NCI-H1092 (cell line): ENCODE results near the gene PCDHB7.
"Not testable (repeated sequence)": the region's sequence is repeated elsewhere in the genome, so short reads cannot be mapped to it uniquely, and the experiment has no call there.

Source experiments
- DNase-seq: peaks from one replicate; lab custom pipeline; 2025; lab: John Stamatoyannopoulos, UW

Gene PCDHB7

GRCh38 chr5:141180313-141180712 is 7.9 kb downstream of the PCDHB7 start:
- no peak for DNase-seq

- DNase-seq, result peak; percentile 9
These were observed 9.8 kb downstream of the PCDHB7 start, which contains the start of gene PCDHB16 for GRCh38 chr5:141182248-141182647. Gene PCDHB16 (plus strand): TSS chr5:141182387. CDS start chr5:141182560, 173 bp downstream.

DNA sequence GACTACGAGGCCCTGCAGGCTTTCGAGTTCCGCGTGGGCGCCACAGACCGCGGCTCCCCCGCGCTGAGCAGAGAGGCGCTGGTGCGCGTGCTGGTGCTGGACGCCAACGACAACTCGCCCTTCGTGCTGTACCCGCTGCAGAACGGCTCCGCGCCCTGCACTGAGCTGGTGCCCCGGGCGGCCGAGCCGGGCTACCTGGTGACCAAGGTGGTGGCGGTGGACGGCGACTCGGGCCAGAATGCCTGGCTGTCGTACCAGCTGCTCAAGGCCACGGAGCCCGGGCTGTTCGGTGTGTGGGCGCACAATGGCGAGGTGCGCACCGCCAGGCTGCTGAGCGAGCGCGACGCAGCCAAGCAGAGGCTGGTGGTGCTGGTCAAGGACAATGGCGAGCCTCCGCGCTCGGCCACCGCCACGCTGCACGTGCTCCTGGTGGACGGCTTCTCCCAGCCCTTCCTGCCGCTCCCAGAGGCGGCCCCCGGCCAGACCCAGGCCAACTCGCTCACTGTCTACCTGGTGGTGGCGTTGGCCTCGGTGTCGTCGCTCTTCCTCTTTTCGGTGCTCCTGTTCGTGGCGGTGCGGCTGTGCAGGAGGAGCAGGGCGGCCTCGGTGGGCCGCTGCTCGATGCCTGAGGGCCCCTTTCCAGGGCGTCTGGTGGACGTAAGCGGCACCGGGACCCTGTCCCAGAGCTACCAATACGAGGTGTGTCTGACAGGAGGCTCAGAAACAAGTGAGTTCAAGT is 11.8 kb downstream of the PCDHB7 start:
- DNase-seq, result not testable (repeated sequence)

- peak; percentile 3 for DNase-seq
These were observed 14.6 kb downstream of the PCDHB7 start, which contains the start of gene PCDHB9 for GRCh38 chr5:141186897-141187512. Gene PCDHB9 (plus strand): TSS chr5:141187161. CDS start chr5:141187319, 158 bp downstream.

DNA sequence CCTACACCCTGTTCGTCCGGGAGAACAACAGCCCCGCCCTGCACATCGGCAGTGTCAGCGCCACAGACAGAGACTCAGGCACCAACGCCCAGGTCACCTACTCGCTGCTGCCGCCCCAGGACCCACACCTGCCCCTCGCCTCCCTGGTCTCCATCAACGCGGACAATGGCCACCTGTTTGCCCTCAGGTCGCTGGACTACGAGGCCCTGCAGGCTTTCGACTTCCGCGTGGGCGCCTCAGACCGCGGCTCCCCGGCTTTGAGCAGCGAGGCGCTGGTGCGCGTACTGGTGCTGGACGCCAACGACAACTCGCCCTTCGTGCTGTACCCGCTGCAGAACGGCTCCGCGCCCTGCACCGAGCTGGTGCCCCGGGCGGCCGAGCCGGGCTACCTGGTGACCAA is 16.2 kb downstream of the PCDHB7 start:
- not testable (repeated sequence) for DNase-seq

- DNase-seq, result not testable (repeated sequence)
These were observed 16.7 kb downstream of the PCDHB7 start for GRCh38 chr5:141189131-141189530.

- no peak for DNase-seq
These were observed 19.8 kb downstream of the PCDHB7 start, which contains the start of gene PCDHB10 for GRCh38 chr5:141192110-141192725. Gene PCDHB10 (plus strand): TSS chr5:141192353. CDS start chr5:141192553, 200 bp downstream.

- not testable (repeated sequence) for DNase-seq
These were observed 21.9 kb downstream of the PCDHB7 start for GRCh38 chr5:141194332-141194731.

- no peak for DNase-seq
These were observed 23.9 kb downstream of the PCDHB7 start for GRCh38 chr5:141196363-141196762.

DNA sequence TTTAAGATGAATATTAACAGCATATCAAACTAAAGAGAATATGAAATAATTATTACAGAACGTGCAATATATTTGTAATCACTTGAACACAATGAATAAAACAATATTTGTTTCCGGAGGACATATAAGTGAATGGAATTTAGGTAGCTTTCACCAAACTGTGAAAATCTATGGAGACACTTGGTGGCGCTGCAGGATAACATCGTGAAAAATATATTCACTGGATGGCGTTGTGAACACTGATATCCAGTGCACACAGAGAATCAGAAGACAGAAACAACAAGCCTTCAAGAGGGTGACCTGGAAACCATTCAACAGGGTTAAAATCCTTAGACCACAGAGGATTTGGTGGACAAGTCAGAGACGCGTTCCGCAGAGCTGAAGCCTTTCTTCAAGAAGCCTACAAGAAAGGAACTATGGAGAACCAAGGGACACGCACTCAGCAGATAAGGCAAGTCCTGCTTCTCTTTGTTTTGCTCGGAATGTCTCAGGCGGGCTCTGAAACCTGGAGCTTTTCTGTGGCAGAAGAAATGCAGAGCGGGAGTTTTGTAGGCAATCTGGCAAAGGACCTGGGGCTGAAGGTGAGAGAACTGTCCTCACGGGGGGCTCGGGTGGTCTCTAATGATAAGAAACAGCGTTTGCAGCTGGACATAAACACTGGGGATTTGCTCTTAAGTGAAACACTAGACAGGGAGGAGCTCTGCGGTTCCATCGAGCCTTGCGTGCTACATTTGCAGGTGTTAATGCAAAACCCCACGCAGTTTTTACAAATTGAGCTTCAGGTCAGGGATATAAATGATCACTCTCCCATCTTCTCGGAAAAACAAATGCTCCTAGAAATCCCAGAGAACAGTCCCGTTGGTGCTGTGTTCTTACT is 27.2 kb downstream of the PCDHB7 start, which contains the start of gene PCDHB11:
PCDHB11 (plus strand) TSS at position 269 of the 877 bp plus-strand sequence; CDS start at position 417, 148 bp downstream.
- DNase-seq, result no peak

GRCh38 chr5:141201126-141201525 is 28.7 kb downstream of the PCDHB7 start:
- DNase-seq, result not testable (repeated sequence)

DNA sequence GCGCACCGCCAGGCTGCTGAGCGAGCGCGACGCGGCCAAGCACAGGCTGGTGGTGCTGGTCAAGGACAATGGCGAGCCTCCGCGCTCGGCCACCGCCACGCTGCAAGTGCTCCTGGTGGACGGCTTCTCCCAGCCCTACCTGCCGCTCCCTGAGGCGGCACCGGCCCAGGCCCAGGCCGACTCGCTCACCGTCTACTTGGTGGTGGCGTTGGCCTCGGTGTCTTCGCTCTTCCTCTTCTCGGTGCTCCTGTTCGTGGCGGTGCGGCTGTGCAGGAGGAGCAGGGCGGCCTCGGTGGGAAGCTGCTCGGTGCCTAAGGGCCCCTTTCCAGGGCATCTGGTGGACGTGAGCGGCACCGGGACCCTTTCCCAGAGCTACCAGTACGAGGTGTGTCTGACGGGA is 29.2 kb downstream of the PCDHB7 start:
- not testable (repeated sequence) for DNase-seq

DNA sequence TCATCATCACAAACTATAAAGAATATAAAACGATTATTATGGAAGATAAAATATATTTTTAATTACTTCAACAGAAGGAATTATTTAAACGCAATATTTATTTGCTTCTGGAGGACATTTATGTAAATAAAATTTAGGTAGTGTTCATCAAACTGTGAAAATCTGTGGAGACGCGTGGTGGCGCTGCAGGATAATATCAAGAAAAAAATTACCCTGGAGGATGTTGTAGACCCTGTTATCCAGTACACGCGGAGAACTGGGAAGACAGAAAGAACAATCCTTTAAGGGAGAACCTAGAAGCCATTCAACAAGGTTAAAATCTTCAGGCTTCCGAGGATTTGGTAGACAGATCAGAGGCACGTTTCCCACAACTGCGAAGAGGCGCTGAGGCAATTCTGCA is 36.0 kb downstream of the PCDHB7 start, which contains the start of gene PCDHB12:
PCDHB12 (plus strand) TSS at position 242 of the 400 bp plus-strand sequence. CDS start 189 bp downstream, outside the sequence.
- no peak for DNase-seq

- not testable (repeated sequence) for DNase-seq
These were observed 37.8 kb downstream of the PCDHB7 start for GRCh38 chr5:141210281-141210680.

GRCh38 chr5:141210849-141211248 is 38.4 kb downstream of the PCDHB7 start:
- DNase-seq, result not testable (repeated sequence)

GRCh38 chr5:141213656-141214339 is 41.4 kb downstream of the PCDHB7 start, which contains the start of gene PCDHB13:
Gene PCDHB13 (plus strand): TSS chr5:141213919. CDS start chr5:141214124, 205 bp downstream.
- DNase-seq, result peak; percentile 9

DNA sequence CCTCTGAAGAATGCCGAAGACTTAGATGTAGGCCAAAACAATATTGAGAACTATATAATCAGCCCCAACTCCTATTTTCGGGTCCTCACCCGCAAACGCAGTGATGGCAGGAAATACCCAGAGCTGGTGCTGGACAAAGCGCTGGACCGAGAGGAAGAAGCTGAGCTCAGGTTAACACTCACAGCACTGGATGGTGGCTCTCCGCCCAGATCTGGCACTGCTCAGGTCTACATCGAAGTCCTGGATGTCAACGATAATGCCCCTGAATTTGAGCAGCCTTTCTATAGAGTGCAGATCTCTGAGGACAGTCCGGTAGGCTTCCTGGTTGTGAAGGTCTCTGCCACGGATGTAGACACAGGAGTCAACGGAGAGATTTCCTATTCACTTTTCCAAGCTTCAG is 42.1 kb downstream of the PCDHB7 start:
- not testable (repeated sequence) for DNase-seq

DNA sequence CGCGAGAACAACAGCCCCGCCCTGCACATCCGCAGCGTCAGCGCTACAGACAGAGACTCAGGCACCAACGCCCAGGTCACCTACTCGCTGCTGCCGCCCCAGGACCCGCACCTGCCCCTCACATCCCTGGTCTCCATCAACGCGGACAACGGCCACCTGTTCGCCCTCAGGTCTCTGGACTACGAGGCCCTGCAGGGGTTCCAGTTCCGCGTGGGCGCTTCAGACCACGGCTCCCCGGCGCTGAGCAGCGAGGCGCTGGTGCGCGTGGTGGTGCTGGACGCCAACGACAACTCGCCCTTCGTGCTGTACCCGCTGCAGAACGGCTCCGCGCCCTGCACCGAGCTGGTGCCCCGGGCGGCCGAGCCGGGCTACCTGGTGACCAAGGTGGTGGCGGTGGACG is 43.1 kb downstream of the PCDHB7 start:
- not testable (repeated sequence) for DNase-seq

- DNase-seq, result not testable (repeated sequence)
These were observed 43.6 kb downstream of the PCDHB7 start for GRCh38 chr5:141216035-141216434.

GRCh38 chr5:141223112-141223783 is 50.8 kb downstream of the PCDHB7 start, which contains the start of gene PCDHB14:
Gene PCDHB14 (plus strand): TSS chr5:141223343. CDS start chr5:141223506, 163 bp downstream.
- DNase-seq, result peak; percentile 47
